SK-N-SH (cell line): ENCODE measurements around the gene GPR155.
"Not testable (repeated sequence)": the region's sequence is repeated elsewhere in the genome, so short reads cannot be mapped to it uniquely, and the experiment has no call there.

Source experiments
- EP300 ChIP-seq, 2 experiments: IDR thresholded peaks; 2 replicates each; pipeline versions ENCODE4 v1.4.0 to v1.6.1; 2012; ENCODE audit warnings: borderline replicate concordance in 1 of 2, low read depth in 1 of 2, low read length in 1 of 2
- JUND ChIP-seq: IDR thresholded peaks from 2 replicates; pipeline ENCODE4 v1.4.0; 2012
- MAX ChIP-seq: IDR thresholded peaks from 2 replicates; pipeline ENCODE4 v1.4.0; 2012; ENCODE audit warnings: low read depth
- MEF2A ChIP-seq: IDR thresholded peaks from 2 replicates; pipeline ENCODE4 v1.4.0; 2012; ENCODE audit warnings: low read depth, borderline replicate concordance
- NFIC ChIP-seq: IDR thresholded peaks from 2 replicates; pipeline ENCODE4 v1.4.0; 2012; ENCODE audit warnings: borderline replicate concordance
- NRF1 ChIP-seq: IDR thresholded peaks from 2 replicates; pipeline ENCODE4 v1.6.1; 2012; ENCODE audit warnings: low read depth, mild to moderate bottlenecking, low read length
- PBX3 ChIP-seq: IDR thresholded peaks from 2 replicates; pipeline ENCODE4; 2012
- POLR2AphosphoS5 ChIP-seq: IDR thresholded peaks from 2 replicates; pipeline ENCODE4 v1.6.1; 2012; ENCODE audit warnings: low read depth, low read length
- REST ChIP-seq: IDR thresholded peaks from 2 replicates; pipeline ENCODE4 v1.6.1; 2012; ENCODE audit warnings: mild to moderate bottlenecking, low read depth, low read length, moderate library complexity
- RFX5 ChIP-seq: IDR thresholded peaks from 2 replicates; pipeline ENCODE4 v1.6.1; 2012; ENCODE audit warnings: mild to moderate bottlenecking, improper control_type of control experiment, low read length
- TAF1 ChIP-seq: IDR thresholded peaks from 2 replicates; pipeline ENCODE4 v1.6.1; 2012; ENCODE audit warnings: low read depth, mild to moderate bottlenecking, low read length, moderate library complexity, borderline replicate concordance
- TEAD4 ChIP-seq: IDR thresholded peaks from 2 replicates; pipeline ENCODE4 v1.4.0; 2012; ENCODE audit warnings: mild to moderate bottlenecking, borderline replicate concordance; ENCODE audit not compliant: insufficient read depth
- USF1 ChIP-seq: IDR thresholded peaks from 2 replicates; pipeline ENCODE4 v1.4.0; 2012; ENCODE audit warnings: low read depth, borderline replicate concordance
- TF ChIP-seq, protein P1 (sequence below): fragments of 200-600 bp; sonication (generic); IDR thresholded peaks from 2 replicates; pipeline ENCODE4 v1.6.1; 2017; ENCODE audit warnings: antibody characterized with exemption, mild to moderate bottlenecking, moderate library complexity

DNA sequence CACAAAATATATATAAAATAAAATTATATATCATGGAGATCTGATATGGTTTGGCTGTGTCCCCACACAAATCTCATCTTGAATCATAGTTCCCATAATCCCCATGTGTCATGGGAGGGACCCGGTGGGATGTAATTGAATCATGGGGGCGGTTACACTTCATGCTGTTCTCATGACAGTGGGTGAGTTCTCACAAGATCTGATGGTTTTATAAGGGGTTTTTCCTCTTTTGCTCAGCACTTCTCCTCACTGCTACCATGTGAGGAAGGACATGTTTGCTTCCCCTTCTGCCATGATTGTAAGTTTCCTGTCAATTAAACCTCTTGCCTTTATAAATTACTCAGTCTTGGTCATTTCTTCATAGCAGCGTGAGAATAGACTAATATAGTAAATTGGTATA lies 98.1 kb downstream of the GPR155 start:
- TF ChIP-seq REST; JUND; MEF2A; RFX5; EP300 (IDR thresholded peaks at IDR 0.05; ENCODE audit: borderline replicate concordance in 1 of 2, low read depth in 1 of 2, low read length in 1 of 2); TAF1; TEAD4; USF1; MAX; NFIC; PBX3; NRF1; POLR2AphosphoS5: not testable (repeated sequence)
- TF ChIP-seq, protein P1, sequence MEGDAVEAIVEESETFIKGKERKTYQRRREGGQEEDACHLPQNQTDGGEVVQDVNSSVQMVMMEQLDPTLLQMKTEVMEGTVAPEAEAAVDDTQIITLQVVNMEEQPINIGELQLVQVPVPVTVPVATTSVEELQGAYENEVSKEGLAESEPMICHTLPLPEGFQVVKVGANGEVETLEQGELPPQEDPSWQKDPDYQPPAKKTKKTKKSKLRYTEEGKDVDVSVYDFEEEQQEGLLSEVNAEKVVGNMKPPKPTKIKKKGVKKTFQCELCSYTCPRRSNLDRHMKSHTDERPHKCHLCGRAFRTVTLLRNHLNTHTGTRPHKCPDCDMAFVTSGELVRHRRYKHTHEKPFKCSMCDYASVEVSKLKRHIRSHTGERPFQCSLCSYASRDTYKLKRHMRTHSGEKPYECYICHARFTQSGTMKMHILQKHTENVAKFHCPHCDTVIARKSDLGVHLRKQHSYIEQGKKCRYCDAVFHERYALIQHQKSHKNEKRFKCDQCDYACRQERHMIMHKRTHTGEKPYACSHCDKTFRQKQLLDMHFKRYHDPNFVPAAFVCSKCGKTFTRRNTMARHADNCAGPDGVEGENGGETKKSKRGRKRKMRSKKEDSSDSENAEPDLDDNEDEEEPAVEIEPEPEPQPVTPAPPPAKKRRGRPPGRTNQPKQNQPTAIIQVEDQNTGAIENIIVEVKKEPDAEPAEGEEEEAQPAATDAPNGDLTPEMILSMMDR = not testable (repeated sequence)
